Astrocyte of the cerebellum (primary cell): ENCODE results near the gene SLC35F2.

Source experiments
- DNase-seq: peaks from one replicate; pipeline ENCODE4 v3.0.0-alpha.2; 2011; ENCODE audit warnings: low read depth
- H3K4me3 ChIP-seq: 2 replicates; pipeline ENCODE4 v1.5.1; 2011; ENCODE audit warnings: mild to moderate bottlenecking, low read depth, low read length, moderate library complexity
- in situ Hi-C: cut with HindIII; loops from 2 replicates; pipeline ENCODE4 v1.10.0; 2017; ENCODE audit warnings: low sequenced_read_pairs
- TF ChIP-seq, protein P1 (sequence below): IDR thresholded peaks from 2 replicates; pipeline ENCODE4 v1.5.1; 2012; ENCODE audit warnings: low read length, low read depth, moderate library complexity, mild to moderate bottlenecking; ENCODE audit errors: missing control alignments

The SLC35F2 gene

DNA sequence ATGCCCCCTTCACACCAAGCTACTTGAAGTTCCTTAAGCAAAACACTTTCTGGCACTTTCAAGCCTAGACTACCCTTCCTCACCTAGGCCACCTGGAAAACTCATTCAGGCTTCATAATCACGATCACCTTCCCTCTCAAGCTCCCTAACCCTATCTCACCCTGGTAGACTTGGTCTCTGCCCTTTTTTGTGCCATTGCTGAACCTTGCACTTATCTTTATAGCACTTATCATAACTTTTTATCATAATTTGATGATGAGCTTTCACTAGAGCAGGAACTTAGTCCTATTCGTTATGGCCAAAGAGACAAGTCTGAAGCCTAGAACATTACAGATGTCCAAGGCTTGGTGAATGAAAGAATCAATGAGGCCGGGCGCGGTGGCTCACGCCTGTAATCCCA is 5.5 kb downstream of the SLC35F2 start:
- H3K4me3 ChIP-seq, result no peak overlapping the region
- TF ChIP-seq, protein P1, sequence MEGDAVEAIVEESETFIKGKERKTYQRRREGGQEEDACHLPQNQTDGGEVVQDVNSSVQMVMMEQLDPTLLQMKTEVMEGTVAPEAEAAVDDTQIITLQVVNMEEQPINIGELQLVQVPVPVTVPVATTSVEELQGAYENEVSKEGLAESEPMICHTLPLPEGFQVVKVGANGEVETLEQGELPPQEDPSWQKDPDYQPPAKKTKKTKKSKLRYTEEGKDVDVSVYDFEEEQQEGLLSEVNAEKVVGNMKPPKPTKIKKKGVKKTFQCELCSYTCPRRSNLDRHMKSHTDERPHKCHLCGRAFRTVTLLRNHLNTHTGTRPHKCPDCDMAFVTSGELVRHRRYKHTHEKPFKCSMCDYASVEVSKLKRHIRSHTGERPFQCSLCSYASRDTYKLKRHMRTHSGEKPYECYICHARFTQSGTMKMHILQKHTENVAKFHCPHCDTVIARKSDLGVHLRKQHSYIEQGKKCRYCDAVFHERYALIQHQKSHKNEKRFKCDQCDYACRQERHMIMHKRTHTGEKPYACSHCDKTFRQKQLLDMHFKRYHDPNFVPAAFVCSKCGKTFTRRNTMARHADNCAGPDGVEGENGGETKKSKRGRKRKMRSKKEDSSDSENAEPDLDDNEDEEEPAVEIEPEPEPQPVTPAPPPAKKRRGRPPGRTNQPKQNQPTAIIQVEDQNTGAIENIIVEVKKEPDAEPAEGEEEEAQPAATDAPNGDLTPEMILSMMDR, result no peak
- in situ Hi-C loops, result no loop called here
- no peak for DNase-seq

DNA sequence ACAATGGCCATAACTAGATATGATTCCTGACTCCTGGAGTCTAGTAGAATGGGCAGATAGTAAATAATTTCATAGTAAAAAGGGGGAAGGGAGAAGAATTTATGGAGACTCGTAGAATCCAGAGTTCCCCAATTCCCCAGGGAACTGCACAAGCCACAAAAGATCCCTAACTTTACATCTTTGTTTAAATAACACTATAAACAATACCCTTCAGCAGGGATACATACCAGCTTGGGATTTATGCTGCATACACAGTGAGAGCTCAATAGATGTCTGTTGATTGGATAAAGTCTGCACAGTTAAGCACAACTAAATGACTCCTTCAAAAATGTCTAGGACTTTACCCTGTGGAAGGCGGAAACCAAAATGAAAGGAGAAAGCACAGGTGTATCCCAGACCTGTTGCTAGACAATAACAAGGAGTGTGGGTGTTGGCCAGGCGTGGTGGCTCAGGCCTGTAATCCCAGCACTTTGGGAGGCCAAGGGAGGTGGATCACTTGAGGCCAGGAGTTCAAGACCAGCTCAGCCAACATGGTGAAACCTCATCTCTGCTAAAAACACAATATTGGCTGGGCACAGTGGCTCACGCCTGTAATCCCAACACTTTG is 6.8 kb downstream of the SLC35F2 start:
- no peak overlapping the region for H3K4me3 ChIP-seq
- in situ Hi-C loops, result no loop called here
- TF ChIP-seq, protein P1, result no peak

DNA sequence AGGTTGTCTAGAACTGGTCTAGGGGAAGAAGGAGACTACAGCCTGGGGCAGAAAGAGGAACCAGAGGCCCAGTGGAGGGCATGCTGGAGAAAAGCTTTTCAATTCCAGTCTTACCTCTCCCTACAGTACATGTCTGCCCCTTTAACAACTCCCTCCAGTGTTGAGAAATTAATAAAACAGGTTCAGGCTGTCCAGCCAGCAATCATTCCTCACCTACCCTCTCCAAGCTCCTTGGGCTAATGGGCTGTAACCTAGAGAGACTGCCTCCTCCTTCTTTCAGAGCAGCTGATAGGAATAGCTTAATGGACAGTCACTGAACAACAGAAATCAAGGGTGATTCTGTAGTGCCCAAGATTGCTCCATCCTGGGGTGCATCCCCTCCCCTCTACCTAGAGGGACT is 8.8 kb downstream of the SLC35F2 start:
- H3K4me3 ChIP-seq, result no peak overlapping the region
- DNase-seq, result no peak
- in situ Hi-C loops, result no loop called here
- TF ChIP-seq, protein P1, result no peak

More for the DNA sequence above, 6.8 kb downstream of the SLC35F2 start:
- no peak for DNase-seq

DNA sequence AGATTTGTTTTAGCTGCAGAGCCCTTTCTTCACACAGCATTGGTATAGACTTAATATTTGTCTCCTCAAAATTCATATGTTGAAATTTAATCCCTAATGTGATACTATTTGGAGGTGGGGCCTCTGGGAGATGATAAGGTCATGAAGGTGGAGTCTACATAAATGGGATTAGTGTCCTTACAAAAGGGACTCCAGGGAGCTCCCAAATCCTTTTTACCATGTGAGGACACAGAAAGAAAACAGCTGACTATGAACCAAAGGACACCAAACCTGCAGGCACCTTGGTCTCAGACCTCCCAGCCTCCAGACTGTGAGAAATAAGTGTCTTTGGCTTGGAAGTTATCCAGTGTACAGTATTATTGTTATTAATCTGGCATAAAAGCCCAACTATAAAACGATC is 10.2 kb downstream of the SLC35F2 start:
- TF ChIP-seq, protein P1, result no peak
- DNase-seq, result no peak
- no peak overlapping the region for H3K4me3 ChIP-seq
- in situ Hi-C loops, result no loop called here

DNA sequence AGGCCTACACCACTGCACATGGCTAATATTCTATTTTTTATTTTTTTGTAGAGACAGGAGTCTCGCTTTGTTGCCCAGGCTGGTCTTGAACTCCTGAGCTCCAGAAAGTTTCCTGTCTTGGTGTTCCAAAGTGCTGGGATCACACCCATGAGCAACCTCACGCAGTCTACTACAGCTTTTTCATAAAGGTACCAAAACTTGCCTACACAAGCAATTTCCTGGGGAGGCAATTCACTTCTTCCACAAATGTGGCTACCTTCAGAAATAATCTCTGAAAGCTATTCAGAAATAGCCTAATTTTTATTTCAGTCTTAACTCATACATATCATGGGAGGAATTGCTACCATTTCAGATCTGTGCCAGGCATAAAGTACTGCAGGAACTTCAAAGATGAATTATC is 11.4 kb downstream of the SLC35F2 start:
- TF ChIP-seq, protein P1, result no peak
- no peak overlapping the region for H3K4me3 ChIP-seq
- DNase-seq, result no peak
- in situ Hi-C loops, result no loop called here

DNA sequence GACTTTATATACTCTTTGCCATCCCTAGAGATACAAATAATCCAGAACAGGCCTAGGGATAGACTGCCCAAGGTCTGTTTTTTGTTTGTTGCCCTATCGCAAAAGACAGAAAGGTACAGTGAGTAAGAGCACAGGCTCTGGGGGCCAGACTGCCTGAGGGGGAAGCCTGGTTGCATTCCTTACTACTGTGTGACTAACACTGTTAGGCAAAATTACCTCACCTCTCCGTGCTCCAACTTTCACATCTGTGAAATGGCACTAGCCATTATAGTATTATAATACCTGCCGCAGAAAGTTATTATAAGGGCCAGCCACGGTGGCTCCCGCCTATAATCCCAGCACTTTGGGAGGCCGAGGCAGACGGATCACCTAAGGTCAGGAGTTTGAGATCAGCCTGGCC is 14.5 kb downstream of the SLC35F2 start:
- in situ Hi-C loops, result no loop called here
- no peak for DNase-seq

More for the DNA sequence above, 14.5 kb downstream of the SLC35F2 start:
- no peak overlapping the region for H3K4me3 ChIP-seq
- TF ChIP-seq, protein P1, result no peak
